OCI-LY7 (cell line): Measurements from ENCODE around the gene P3H3. TPM values are rescaled to one million over a fixed set of nuclear protein-coding genes. Genes with fewer than 3 reads are reported as not detected.

Experiments used
- BruUV-seq: library from RNA; stranded (reverse); fragments of 400-500 nt; replicated peaks from 2 replicates; lab custom pipeline; 2021; lab: Mats Ljungman, UMichigan
- CTCF ChIA-PET: fragments of 300-600 bp; sonication (Branson Sonifier 250); formaldehyde crosslinking; loops from one replicate; lab custom pipeline; 2022; ENCODE audit warnings: antibody characterized with exemption; ENCODE audit not compliant: unreplicated experiment; lab: Charles Lee
- POLR2A ChIA-PET: fragments of 300-600 bp; sonication (Branson Sonifier 250); formaldehyde crosslinking; loops from one replicate; lab custom pipeline; 2022; ENCODE audit warnings: antibody characterized with exemption; lab: Charles Lee
- DNase-seq: peaks from one replicate; pipeline ENCODE4 v3.0.0-alpha.2; 2015; ENCODE audit warnings: low spot score
- H2AFZ ChIP-seq: fragments of 200-600 bp; sonication (generic), shearing (Covaris generic); 2 replicates; pipeline ENCODE4 v1.6.1; 2014; ENCODE audit warnings: mild to moderate bottlenecking, antibody characterized with exemption, low read length, moderate library complexity
- H3K27ac ChIP-seq: fragments of 200-600 bp; sonication (generic); 2 replicates; pipeline ENCODE4 v1.5.1; 2014; ENCODE audit warnings: mixed run types, low read depth, mild to moderate bottlenecking, moderate library complexity, low read length, inconsistent platforms; ENCODE audit not compliant: poor library complexity, severe bottlenecking
- H3K36me3 ChIP-seq: fragments of 200-600 bp; sonication (generic); 2 replicates; pipeline ENCODE4 v1.6.1; 2014; ENCODE audit warnings: mild to moderate bottlenecking, antibody characterized with exemption, low read length, moderate library complexity, mixed read lengths; ENCODE audit not compliant: insufficient read depth
- H3K4me1 ChIP-seq: fragments of 200-600 bp; sonication (generic); 2 replicates; pipeline ENCODE4 v1.5.1; 2014; ENCODE audit warnings: mild to moderate bottlenecking, low read length; ENCODE audit not compliant: insufficient read depth, poor library complexity, severe bottlenecking
- H3K4me2 ChIP-seq: fragments of 200-600 bp; sonication (generic); 2 replicates; pipeline ENCODE4 v1.6.1; 2014; ENCODE audit warnings: mild to moderate bottlenecking, low read length
- H3K4me3 ChIP-seq: fragments of 200-600 bp; sonication (generic); 2 replicates; pipeline ENCODE4 v1.5.1; 2014; ENCODE audit warnings: mild to moderate bottlenecking, low read depth, low read length; ENCODE audit not compliant: poor library complexity, severe bottlenecking
- H3K79me2 ChIP-seq: fragments of 200-600 bp; sonication (generic); 2 replicates; pipeline ENCODE4 v1.6.1; 2016; ENCODE audit warnings: low read depth, mild to moderate bottlenecking, low read length, moderate library complexity, mixed read lengths; ENCODE audit not compliant: insufficient read depth
- H3K9me2 ChIP-seq: fragments of 200-600 bp; sonication (generic); 2 replicates; pipeline ENCODE4 v1.6.1; 2016; ENCODE audit warnings: mild to moderate bottlenecking, low read length, mixed read lengths; ENCODE audit not compliant: insufficient read depth
- H3K9me3 ChIP-seq: fragments of 200-600 bp; sonication (generic); 2 replicates; pipeline ENCODE4 v1.6.1; 2014; ENCODE audit warnings: mild to moderate bottlenecking, mixed run types, low read length, mixed read lengths
- H4K20me1 ChIP-seq: fragments of 200-600 bp; sonication (generic); 2 replicates; pipeline ENCODE4 v1.6.1; 2014; ENCODE audit warnings: mild to moderate bottlenecking, antibody characterized with exemption, low read length, moderate library complexity, mixed read lengths; ENCODE audit not compliant: insufficient read depth
- CTCF ChIP-seq: fragments of 200-600 bp; sonication (generic); conservative IDR thresholded peaks from 2 replicates; pipeline ENCODE4 v1.5.1; 2014; ENCODE audit warnings: mild to moderate bottlenecking, antibody characterized with exemption, low read length, moderate library complexity, mixed read lengths
- EZH2phosphoT487 ChIP-seq: fragments of 200-600 bp; sonication (generic); IDR thresholded peaks from 2 replicates; pipeline ENCODE4 v1.6.1; 2018; ENCODE audit warnings: low read depth, borderline replicate concordance, mild to moderate bottlenecking, mixed run types, antibody characterized with exemption, low read length, moderate library complexity, mixed read lengths
- intact Hi-C: fragments of 100-400 bp; cut with micrococcal nuclease; formaldehyde crosslinking; loops from one replicate; pipeline ENCODE4 v1.10.0; 2022; ENCODE audit not compliant: unreplicated experiment
- total RNA-seq, 2 experiments: library from RNA; depleted of rRNA in 1 of 2; stranded (reverse); fragments of >200 nt in 1 of 2; shearing (Covaris generic) in 1 of 2; gene quantifications; 2 replicates each; pipeline ENCODE4 v1.2.3, GENCODE V29; 2014 to 2022

P3H3 gene
- total RNA-seq, 2 experiments from 2014 or later, result 0.93 to 1.0 TPM

DNA sequence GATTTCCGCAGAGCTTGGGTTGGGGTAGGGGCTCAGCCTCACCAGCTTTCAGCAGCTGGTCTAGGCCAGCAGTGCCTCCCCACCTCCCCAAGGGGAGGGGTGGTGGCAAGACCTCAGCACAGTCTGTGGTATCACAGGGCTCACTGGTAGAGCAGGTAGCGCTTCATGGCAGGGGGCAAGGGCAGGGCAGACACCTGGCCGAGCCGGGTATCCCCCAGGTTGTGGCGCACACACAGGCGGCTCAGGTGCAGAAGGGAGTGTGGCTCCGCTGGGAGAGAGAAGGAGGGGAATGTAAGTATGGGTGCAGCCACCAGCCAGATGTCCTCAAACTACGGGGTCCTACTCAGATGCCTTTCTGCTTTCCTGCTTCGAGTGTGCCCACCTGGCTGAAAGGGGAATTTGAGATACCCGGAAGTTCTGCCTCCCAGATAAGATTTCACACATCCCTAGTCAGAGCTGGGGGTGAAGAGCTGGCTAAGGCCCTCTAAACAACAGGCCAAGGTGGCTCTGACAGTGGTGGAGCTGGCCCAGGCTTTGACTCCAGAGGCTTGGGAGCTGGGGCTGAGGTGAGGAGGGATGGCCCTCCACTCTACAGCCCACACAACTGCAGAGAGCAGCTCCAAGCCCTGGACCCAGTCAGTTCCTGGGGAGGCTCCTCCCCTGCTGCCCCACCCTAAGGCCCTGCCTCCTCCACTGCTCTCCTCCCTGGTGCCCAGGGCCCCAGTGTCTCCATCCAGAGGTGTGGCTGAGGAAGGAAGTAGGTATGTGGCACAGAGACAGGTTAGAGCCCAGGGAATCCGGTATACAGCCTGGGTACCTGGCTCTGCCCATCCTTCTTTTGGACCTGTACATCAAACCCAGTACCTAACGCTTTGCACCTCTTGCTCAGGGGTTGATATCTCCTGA, 43.1 kb downstream of the P3H3 start:
- ChIA-PET POLR2A (interaction anchor here (0.7 to 2.6 kb wide), 5 partner anchors 11 to 208 kb away, joined by 3 to 19 read pairs (median 3); partner anchors contain the start of genes CDCA3 and USP5), CTCF (interaction anchor here (1.3 to 2.8 kb wide), 2 partner anchors 20 to 118 kb away, joined by 5 to 17 read pairs; partner anchors contain the start of gene MLF2)
- Histone ChIP-seq H3K79me2 (peaks cover 22% of the 10 kb centered on the region; the same call in 1 of the 2 replicates), H4K20me1 (0 out of 2 replicates have a peak, but pooled peaks cover 10% of the 10 kb centered on the region), H3K4me2 (peak overlapping the region; percentile 99), H3K4me3 (peak overlapping the region; percentile 77), H3K9me2 (no peaks in the 10 kb centered on the region), H2AFZ (no peak overlapping the region), H3K4me1 (peaks cover 57% of the 10 kb centered on the region), H3K9me3 (no peaks in the 10 kb centered on the region), H3K27ac (peak overlapping the region; percentile 60), H3K36me3 (peaks cover 44% of the 10 kb centered on the region)
- BruUV-seq, result no TSS peak
- DNase-seq, result peak; percentile 26
- TF ChIP-seq EZH2phosphoT487, result no peak
- intact Hi-C loops, result loop anchor here (5.0 kb wide), 3 partner anchors 91 to 321 kb away; partner anchors contain the start of gene C1RL

DNA sequence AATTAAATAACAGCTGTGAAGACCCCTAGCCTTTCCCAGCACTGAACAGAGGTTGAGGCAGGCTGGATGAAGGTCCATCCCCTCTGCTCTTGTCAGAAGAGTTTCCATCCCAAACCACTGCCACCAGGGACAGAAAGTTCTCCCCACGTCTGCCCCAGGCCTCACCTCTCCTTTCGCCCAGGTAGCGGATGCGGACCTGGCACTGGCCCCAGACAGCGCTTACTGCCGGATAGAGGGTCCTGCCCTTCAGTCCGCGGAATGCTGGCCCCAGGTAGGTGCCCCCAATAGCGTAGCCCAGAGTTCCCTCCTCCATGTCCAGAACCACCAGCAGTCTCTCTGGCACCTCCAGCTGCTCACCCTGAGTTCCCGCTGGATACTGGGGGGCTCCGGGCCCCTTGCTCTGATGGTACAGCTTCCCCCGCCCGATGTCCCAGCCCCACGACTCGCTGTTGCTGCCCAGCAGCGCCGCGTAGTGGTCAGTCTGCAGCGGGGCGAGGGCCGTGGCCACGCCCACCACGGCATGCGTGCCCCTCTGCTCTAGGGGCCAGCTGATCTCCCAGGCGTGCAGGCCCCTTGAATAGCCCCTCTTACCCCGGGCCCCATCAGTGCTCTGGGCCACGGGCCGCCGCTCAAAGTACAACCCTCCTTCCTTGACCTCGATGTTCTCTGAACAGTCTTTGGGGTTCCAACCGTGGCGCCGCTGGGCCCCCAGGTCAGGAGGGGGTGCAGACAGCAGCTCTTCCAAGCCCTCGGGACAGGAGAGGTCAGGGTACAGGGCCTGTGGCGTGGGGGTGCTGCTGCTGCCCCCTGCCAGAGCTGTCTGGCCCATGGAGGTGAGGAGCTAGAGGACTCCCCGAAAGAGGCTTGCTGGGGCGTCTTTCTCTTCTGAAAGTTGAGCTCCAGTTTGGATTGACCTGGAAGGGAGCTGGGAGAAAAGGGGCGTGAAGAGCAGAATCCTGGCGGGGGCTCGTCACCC, 44.2 kb downstream of the P3H3 start:
- Histone ChIP-seq H3K9me2 (no peaks in the 10 kb centered on the region), H2AFZ (no peak overlapping the region), H3K36me3 (peaks cover 47% of the 10 kb centered on the region), H3K9me3 (no peaks in the 10 kb centered on the region), H3K4me2 (peak overlapping the region; percentile 99), H3K4me3 (peak overlapping the region; percentile 77), H3K4me1 (peaks cover 49% of the 10 kb centered on the region), H3K79me2 (peaks cover 22% of the 10 kb centered on the region; the same call in 1 of the 2 replicates), H4K20me1 (0 out of 2 replicates have a peak, but pooled peaks cover 10% of the 10 kb centered on the region), H3K27ac (peak overlapping the region; percentile 60)
- peak; percentile 87 for DNase-seq
- ChIA-PET CTCF (interaction anchor here (0.6 to 2.8 kb wide), 10 partner anchors 10 to 119 kb away, joined by 3 to 17 read pairs (median 4); partner anchors contain the start of genes CDCA3, MLF2 and USP5), POLR2A (interaction anchor here (0.6 to 2.6 kb wide), 15 partner anchors 10 to 148 kb away, joined by 3 to 19 read pairs (median 3); partner anchors contain the start of genes C12orf57, CDCA3, LPCAT3 and RNU7-1)
- BruUV-seq, result TSS peak; percentile 65
- intact Hi-C loops, result loop anchor here (1.0 to 5.0 kb wide), 8 partner anchors 19 to 320 kb away; partner anchors contain the start of genes C1RL, ENO2, LPCAT3 and USP5
- TF ChIP-seq EZH2phosphoT487 (no peak), CTCF (peak; percentile 92)
